Tibial nerve (tissue), 4 donors: Measurements from ENCODE around the gene CACNG6.

Experiments
- EP300 ChIP-seq, 2 donors: sonication (generic); formaldehyde crosslinking; IDR thresholded peaks; one replicate each; pipeline ENCODE4 v1.6.1; 2017; ENCODE audit warnings: antibody characterized with exemption in 2 of 2, mild to moderate bottlenecking in 1 of 2
- TF ChIP-seq, protein P1 (sequence below), 5 experiments: fragments of 200-600 bp in 3 of 5; fragments of 450-650 bp in 2 of 5; sonication (generic) in 3 of 5; IDR thresholded peaks; one replicate each; pipeline ENCODE4 v1.5.1; 2016 to 2019; ENCODE audit warnings: antibody characterized with exemption in 5 of 5, mild to moderate bottlenecking in 3 of 5, moderate library complexity in 2 of 5

DNA sequence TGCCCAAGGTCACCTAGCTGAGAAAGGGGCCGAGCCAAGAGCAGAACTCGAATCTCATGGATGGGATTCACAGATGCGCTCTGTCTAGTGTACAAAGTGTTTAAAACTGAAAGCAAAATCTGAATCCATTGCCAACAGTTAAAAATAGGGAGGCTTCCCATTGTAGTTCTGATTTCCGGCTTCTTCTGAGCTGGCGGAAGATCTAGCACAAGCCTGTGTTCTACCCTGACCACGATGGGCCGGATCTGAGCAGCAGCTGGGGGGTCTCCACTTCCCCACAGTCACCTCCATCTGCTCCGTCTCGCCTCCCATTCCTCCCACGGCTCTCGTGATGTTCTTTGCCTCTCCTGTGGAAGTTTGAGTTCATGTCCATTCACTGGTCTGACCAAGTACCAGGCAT lies 26.3 kb upstream of the CACNG6 start:
- TF ChIP-seq EP300 (IDR thresholded peaks at IDR 0.05): no peak
- TF ChIP-seq, protein P1, sequence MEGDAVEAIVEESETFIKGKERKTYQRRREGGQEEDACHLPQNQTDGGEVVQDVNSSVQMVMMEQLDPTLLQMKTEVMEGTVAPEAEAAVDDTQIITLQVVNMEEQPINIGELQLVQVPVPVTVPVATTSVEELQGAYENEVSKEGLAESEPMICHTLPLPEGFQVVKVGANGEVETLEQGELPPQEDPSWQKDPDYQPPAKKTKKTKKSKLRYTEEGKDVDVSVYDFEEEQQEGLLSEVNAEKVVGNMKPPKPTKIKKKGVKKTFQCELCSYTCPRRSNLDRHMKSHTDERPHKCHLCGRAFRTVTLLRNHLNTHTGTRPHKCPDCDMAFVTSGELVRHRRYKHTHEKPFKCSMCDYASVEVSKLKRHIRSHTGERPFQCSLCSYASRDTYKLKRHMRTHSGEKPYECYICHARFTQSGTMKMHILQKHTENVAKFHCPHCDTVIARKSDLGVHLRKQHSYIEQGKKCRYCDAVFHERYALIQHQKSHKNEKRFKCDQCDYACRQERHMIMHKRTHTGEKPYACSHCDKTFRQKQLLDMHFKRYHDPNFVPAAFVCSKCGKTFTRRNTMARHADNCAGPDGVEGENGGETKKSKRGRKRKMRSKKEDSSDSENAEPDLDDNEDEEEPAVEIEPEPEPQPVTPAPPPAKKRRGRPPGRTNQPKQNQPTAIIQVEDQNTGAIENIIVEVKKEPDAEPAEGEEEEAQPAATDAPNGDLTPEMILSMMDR (IDR thresholded peaks at IDR 0.05): no peak
